GM21528 (cell line): Measurements from ENCODE around the gene NDUFB8.

Experiments
- ATAC-seq: cut with Tn5 transposase; IDR thresholded peaks from one replicate; pipeline ENCODE4 v1.9.1; 2021; ENCODE audit warnings: mild to moderate bottlenecking, moderate library complexity; ENCODE audit not compliant: unreplicated experiment, low FRiP score

Gene NDUFB8

GRCh38 chr10:100544950-100545349 lies 15.3 kb upstream of the NDUFB8 start:
- ATAC-seq: no peak

- ATAC-seq: no peak
These were observed 7.8 kb upstream of the NDUFB8 start for GRCh38 chr10:100537475-100537874.

- ATAC-seq: peak; percentile 96
These were observed 6.2 kb upstream of the NDUFB8 start, which contains the start of gene HIF1AN for GRCh38 chr10:100535715-100536353. Gene HIF1AN (plus strand): TSS chr10:100535943. CDS start chr10:100535959, 16 bp downstream.

- ATAC-seq: peak; percentile 7
These were observed 5.7 kb upstream of the NDUFB8 start for GRCh38 chr10:100535338-100535714.

GRCh38 chr10:100534726-100535125 lies 5.1 kb upstream of the NDUFB8 start:
- ATAC-seq: no peak

- no peak for ATAC-seq
These were observed 2.1 kb upstream of the NDUFB8 start for GRCh38 chr10:100531761-100532160.

GRCh38 chr10:100528921-100529474 lies 673 bp downstream of the NDUFB8 start:
- no peak for ATAC-seq

GRCh38 chr10:100528123-100528886 lies 1.4 kb downstream of the NDUFB8 start:
- no peak for ATAC-seq

GRCh38 chr10:100524638-100525037 lies 5.0 kb downstream of the NDUFB8 start:
- no peak for ATAC-seq

- no peak for ATAC-seq
These were observed 5.5 kb downstream of the NDUFB8 start for GRCh38 chr10:100524206-100524605.

- ATAC-seq: no peak
These were observed 6.7 kb downstream of the NDUFB8 start for GRCh38 chr10:100522945-100523344.

GRCh38 chr10:100522107-100522801 lies 7.4 kb downstream of the NDUFB8 start:
- ATAC-seq: no peak

GRCh38 chr10:100520811-100521210 lies 8.9 kb downstream of the NDUFB8 start:
- ATAC-seq: no peak

GRCh38 chr10:100519311-100520051 lies 10.2 kb downstream of the NDUFB8 start, which contains the start of gene SEC31B:
Gene SEC31B (minus strand): TSS chr10:100519861. CDS start chr10:100516952, 2,909 bp downstream.
- no peak for ATAC-seq

GRCh38 chr10:100518761-100519241 lies 10.9 kb downstream of the NDUFB8 start:
- no peak for ATAC-seq

GRCh38 chr10:100516847-100517246 lies 12.8 kb downstream of the NDUFB8 start:
- ATAC-seq: no peak

- ATAC-seq: no peak
These were observed 14.1 kb downstream of the NDUFB8 start for GRCh38 chr10:100515612-100516011.

GRCh38 chr10:100510533-100511308 lies 18.9 kb downstream of the NDUFB8 start:
- ATAC-seq: no peak

- ATAC-seq: no peak
These were observed 20.3 kb downstream of the NDUFB8 start for GRCh38 chr10:100509241-100509840.
